Skin epidermis (tissue), 12 donors: ENCODE data around the gene ABHD4.
"Not testable (repeated sequence)": the region's sequence is repeated elsewhere in the genome, so short reads cannot be mapped to it uniquely, and the experiment has no call there.

Source experiments
- H3K27ac ChIP-seq, 21 experiments: fragments of 200-600 bp; sonication (generic) in 11 of 21; one replicate each; pipeline ENCODE4 v1.5.0; 2020; ENCODE audit warnings: mild to moderate bottlenecking in 3 of 21, inconsistent platforms in 2 of 21, moderate library complexity in 2 of 21
- H3K4me3 ChIP-seq, 7 experiments: fragments of 200-600 bp; sonication (generic) in 2 of 7; one replicate each; pipeline ENCODE4 v1.5.0; 2020; ENCODE audit warnings: inconsistent platforms in 2 of 7, mild to moderate bottlenecking in 2 of 7, moderate library complexity in 1 of 7

ABHD4 gene

DNA sequence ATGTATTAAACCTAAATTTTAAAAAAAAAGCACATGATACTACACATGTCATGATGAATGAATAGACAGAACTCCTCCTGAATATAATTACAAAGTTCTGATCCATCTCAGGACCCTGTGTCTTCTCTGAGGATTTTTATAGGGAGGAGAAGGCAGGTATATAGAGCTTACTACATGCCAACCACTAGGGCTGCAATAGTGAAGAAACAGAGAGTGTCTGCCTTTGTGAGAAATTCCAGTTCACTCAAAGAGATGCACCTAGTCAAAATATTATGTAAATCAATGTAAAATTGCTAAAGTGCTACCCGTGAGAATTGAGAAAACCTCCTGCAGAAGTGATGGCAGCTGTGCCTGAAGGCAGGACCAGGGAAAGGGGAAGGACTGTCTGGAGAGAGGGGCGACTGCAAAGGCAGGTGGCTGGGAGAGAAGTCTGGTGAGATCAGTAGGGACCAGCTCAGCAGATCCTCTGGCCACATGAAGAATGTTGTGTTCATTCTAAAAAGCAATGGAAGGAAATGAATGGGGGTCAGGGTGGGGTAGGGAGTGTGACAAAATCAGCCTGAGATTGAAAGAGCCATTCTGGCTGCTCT, 15.1 kb downstream of the ABHD4 start:
- Histone ChIP-seq H3K4me3 (no peak overlapping the region), H3K27ac (no peak overlapping the region)

DNA sequence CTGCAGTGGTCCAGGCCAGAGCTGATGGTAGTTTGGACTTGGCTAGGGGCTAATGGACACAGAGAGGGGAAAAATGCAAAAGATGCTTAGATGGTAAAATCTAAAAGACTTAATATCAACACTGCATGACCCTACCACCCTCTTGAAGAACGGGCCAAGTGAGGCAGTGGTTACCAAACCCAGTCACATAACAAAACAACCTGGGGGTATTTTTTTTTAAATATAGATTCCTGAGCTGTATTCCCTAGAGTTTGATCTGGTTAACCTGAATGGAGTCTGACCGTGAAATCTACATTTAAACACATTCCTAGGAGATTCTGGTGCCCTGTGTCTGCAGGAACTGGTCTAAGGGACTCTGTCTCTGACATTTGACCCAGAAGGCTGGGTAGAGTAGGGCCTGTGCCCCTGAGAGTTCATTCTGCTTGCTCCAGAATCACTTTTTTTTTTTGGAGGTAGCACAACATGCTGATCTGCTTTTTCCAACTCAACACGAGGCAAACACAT, 15.7 kb downstream of the ABHD4 start:
- peak overlapping the region in 1 of 21 experiments; percentile 65 for H3K27ac ChIP-seq
- H3K4me3 ChIP-seq: no peak overlapping the region

GRCh38 chr14:22614240-22614799, 16.2 kb downstream of the ABHD4 start:
- peak overlapping the region in 1 of 21 experiments; percentile 65 for H3K27ac ChIP-seq
- no peak overlapping the region for H3K4me3 ChIP-seq

DNA sequence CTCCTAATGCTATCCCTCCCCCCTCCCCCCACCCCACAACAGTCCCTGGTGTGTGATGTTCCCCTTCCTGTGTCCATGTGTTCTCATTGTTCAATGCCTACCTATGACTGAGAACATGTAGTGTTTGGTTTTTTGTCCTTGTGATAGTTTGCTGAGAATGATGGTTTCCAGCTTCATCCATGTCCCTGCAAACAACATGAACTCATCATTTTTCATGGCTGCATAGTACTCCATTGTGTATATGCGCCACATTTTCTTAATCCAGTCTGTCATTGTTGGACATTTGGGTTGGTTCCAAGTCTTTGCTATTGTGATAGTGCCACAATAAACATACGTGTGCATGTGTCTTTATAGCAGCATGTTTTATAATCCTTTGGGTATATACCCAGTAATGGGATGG, 17.7 kb downstream of the ABHD4 start:
- H3K4me3 ChIP-seq, H3K27ac ChIP-seq: not testable (repeated sequence)

DNA sequence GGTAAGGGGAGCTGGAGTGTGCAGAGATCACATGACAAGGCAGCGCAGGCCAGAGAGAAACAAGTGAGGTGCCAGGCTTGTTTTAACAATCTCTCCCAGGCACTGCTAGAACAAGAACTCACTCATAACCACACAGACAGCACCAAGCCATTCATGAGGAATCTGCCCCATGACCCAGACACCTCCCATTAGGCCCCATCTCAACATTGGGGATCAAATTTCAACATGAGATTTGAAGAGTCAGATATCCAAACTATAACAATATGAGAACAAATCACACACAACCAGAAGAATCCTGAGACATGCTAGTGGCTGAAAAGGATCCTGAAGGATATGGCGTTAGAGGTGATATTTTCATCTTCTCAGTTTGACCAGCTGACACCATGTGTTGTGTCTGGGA, 24.2 kb downstream of the ABHD4 start:
- H3K27ac ChIP-seq: no peak overlapping the region
- no peak overlapping the region for H3K4me3 ChIP-seq

DNA sequence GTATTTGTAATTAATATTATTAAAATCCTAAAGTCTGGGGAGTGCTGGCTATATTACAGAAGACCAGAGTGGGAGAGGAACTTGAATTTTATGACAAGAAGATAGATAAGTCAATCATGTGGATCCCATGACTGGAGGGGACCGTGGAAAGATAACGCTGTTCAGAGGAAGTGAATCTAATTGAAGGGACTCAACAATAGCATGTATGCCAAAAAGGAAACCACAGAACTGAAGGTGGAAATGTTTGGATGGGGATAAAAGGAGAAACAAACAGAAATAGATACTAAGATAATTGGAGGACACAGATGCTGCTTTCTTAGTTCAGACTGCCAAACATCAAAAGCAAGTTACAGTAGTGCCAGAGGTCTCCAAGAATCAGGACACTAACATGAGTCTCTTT, 24.9 kb downstream of the ABHD4 start:
- Histone ChIP-seq H3K27ac (no peak overlapping the region), H3K4me3 (no peak overlapping the region)

- no peak overlapping the region for H3K27ac ChIP-seq
- H3K4me3 ChIP-seq: no peak overlapping the region
Measured at GRCh38 chr14:22626590-22626989, 28.5 kb downstream of the ABHD4 start.

DNA sequence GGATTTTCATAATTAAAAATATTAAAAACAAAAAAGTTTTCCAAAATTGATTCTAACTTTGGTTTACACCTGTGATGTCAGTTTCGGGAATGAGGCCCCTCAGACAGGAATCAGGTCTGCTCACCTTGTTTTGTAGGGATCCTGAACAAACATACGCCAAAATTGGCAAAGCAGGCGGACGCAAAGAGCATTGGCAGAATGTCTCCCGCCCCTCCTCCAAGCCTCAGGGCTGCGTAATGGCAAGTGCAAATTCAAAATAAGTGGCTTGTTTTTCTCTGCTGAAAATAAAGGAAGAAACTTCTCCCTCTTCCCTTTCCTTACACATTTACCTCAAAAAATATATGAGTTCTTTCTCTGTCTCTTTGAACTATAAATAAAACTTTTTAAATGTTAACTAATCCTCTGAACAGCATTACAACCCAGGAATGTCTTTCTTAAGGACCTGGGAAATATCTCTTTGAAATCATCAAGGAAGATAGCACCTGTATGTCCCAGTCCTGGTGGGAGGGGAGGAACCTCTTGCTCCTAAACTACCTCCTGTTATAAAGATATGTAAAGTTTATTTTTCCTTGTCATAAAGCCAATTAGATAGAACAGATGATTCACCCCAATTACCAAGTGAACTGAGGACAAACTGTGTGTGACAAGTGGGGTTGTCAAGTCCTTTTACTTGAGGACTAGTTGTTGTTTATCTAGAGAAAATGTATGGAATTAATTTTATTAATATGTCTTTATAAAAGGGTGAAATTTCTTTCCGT, 29.6 kb downstream of the ABHD4 start:
- H3K27ac ChIP-seq: no peak overlapping the region
- H3K4me3 ChIP-seq: no peak overlapping the region

GRCh38 chr14:22629361-22629760, 31.3 kb downstream of the ABHD4 start:
- Histone ChIP-seq H3K27ac (no peak overlapping the region), H3K4me3 (no peak overlapping the region)

DNA sequence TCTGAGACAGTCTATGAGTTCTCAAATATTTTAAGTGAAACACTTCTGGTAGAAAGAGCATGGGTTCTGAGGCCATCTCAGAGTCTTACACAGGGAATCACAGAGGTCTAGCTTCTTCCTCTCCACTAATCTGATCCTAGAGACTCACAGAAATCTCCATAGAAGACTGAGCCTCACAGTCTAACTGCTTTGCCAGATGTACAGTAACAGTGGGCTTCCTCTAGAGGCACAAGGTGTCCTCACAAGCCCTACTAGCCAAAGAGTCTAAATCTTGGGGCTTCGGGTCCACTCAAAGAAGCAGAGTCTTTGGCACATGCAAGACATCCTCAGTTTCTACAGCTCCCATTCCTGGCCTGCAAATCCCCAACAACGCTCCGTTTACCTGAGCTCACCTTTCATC, 32.0 kb downstream of the ABHD4 start:
- no peak overlapping the region for H3K4me3 ChIP-seq
- H3K27ac ChIP-seq: peak overlapping the region in 1 of 21 experiments; percentile 65

DNA sequence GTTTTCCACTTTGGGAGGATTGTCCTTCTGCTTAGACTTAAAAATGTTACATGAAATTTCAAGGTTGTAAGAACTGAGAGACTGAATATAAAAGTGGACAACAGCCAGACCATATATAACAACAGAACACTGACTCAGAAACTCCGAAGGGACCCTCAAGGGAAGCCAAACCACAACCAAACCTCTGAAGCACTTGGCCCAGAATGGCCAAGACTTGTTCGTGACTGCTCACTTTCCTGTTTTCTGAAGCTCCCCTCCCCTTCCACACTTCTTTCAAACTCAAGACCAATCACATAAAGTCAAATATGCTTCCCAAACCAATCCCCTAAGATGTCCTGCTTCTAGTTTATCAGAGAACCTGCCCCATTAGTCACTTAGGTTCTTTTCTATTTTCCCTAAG, 32.4 kb downstream of the ABHD4 start:
- H3K4me3 ChIP-seq: no peak overlapping the region
- peak overlapping the region in 1 of 21 experiments; percentile 65 for H3K27ac ChIP-seq

GRCh38 chr14:22634233-22634900, 36.3 kb downstream of the ABHD4 start:
- Histone ChIP-seq H3K27ac (no peak overlapping the region), H3K4me3 (no peak overlapping the region)

- not testable (repeated sequence) for H3K27ac ChIP-seq, H3K4me3 ChIP-seq
Measured at GRCh38 chr14:22635980-22636379, 37.9 kb downstream of the ABHD4 start.

GRCh38 chr14:22640192-22640591, 42.1 kb downstream of the ABHD4 start:
- H3K4me3 ChIP-seq: no peak overlapping the region
- no peak overlapping the region for H3K27ac ChIP-seq

- no peak overlapping the region for H3K27ac ChIP-seq
Measured at GRCh38 chr14:22641846-22642245, 43.7 kb downstream of the ABHD4 start.

DNA sequence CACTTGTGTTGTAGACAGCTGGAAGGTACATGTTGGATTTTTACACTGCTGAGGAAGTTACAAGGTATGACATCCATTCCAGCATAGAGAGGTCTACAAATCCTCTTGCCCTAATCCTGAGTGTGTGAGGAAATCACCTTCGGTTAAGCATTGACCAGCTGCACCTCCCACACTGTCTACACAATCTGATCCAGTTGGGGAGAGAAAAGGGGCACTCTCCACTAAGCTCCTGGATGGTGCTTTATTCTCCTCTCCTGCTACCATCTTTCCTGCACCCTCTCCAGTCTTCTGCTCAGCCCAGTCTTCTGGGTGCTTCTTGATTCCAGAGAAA, 46.2 kb downstream of the ABHD4 start, which contains the start of gene OR6J1:
TSS of gene OR6J1 (minus strand) at position 48 of the 331 bp plus-strand sequence. CDS start 9,541 bp downstream, outside the sequence.
- no peak within 1 kb of the TSS for H3K4me3 ChIP-seq
- H3K27ac ChIP-seq: no peak within 1 kb of the TSS

More at GRCh38 chr14:22641846-22642245, 43.7 kb downstream of the ABHD4 start:
- H3K4me3 ChIP-seq: no peak overlapping the region

DNA sequence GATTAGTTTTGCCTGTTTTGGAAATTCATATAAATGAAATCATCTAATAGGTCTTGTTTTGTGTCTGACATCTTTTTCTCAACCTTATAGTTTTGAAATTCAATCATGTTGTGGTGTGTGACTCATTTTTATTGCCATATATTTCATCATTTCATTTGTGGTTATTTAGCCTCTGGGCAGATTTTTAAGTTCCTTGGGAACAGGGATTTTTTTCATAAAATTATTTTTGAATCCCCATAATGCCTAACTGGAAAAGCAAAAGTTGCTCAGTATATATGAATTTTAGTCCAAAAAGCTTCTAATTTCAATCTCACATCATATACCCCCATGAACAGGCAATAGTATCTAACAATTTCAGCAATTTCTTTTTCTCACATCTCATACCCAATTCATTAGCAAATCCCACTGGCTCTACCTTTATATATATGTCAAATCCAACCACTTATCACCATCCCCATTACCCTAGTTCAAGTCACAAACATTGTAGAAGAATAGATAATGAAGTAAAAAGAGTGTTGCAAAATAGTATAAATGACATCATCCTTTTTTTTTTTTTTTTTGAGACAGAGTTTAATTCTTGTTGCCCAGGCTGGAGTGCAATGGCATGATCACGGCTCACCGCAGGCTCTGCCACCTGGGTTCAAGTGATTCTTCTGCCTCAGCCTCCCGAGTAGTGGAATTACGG, 48.6 kb downstream of the ABHD4 start:
- Histone ChIP-seq H3K27ac (no peak overlapping the region), H3K4me3 (no peak overlapping the region)

- H3K4me3 ChIP-seq: no peak overlapping the region
- peak overlapping the region in 1 of 21 experiments; percentile 3 for H3K27ac ChIP-seq
Measured at GRCh38 chr14:22648506-22648905, 50.4 kb downstream of the ABHD4 start.

DNA sequence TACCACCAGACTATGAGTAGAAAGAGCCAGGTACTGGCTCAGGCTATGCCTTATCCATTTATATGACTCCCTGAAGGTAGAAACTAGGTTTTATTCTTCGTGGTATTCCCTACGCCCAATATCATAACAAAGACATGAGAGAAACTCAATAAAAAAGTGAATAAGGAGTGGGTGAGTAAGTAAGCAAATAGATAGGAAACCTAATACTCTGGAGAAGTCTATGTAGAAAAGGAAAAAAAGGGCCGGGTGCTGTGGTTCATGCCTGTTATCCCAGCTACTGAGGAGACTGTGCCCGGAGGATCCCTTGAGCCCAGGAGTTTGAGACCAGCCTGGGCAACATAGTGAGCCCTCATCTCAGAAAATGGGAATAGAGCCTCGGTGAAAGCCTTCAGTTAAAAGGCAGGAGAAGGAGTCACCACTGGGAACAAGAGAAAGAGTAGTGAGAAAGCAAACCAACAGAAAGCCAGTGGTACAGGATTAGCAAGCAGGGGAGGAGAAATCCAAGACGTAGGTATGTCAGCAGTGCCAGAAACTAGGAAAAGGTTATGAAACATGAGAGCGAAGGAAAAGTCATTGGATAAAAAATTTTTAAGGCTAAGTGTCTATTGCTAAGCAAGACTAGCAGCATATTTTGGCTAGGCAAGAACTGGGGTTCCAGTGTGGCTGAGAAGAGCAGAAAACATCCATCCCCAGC, 52.1 kb downstream of the ABHD4 start:
- no peak overlapping the region for H3K4me3 ChIP-seq
- no peak overlapping the region for H3K27ac ChIP-seq
